Right ventricle myocardium superior (tissue), 1 donor: ENCODE results near the gene ZNF227. TPM values are rescaled to one million over a fixed set of nuclear protein-coding genes. Genes with fewer than 3 reads are reported as not detected.
A peak's percentile ranks its signal among the peaks of the same experiment; 100 is the strongest.
"Not testable (repeated sequence)": the region's sequence is repeated elsewhere in the genome, so short reads cannot be mapped to it uniquely, and the experiment has no call there.

Source experiments
- ATAC-seq: fragments of 200-7000 bp; cut with Tn5 transposase; one replicate; pipeline ENCODE4 v1.9.1; 2020; ENCODE audit warnings: mild to moderate bottlenecking; ENCODE audit not compliant: poor library complexity
- DNase-seq: peaks from one replicate; pipeline ENCODE4 v3.0.0-alpha.2; 2020
- intact Hi-C: fragments of 100-400 bp; cut with DNase I; formaldehyde crosslinking; loops from one replicate; pipeline ENCODE4 v1.11.2; 2022
- total RNA-seq: library from RNA; stranded (reverse); fragmentation: NEBNext Ultra II Directional; extraction: Animal tissue kit (Norgen Biotek cat#: 25700); gene quantifications from one replicate; pipeline ENCODE4 v1.2.1, GENCODE V29; 2021
- donor health status: DM: no; HTN: yes; CAD: no; lungs with severe emphysema.

Gene ZNF227
- total RNA-seq, 1 donor from 2014 or later: 12.6 TPM

- ATAC-seq, intact Hi-C loops, DNase-seq: not testable (repeated sequence)
These were observed 9.0 kb downstream of the ZNF227 start for GRCh38 chr19:44221291-44221690.

DNA sequence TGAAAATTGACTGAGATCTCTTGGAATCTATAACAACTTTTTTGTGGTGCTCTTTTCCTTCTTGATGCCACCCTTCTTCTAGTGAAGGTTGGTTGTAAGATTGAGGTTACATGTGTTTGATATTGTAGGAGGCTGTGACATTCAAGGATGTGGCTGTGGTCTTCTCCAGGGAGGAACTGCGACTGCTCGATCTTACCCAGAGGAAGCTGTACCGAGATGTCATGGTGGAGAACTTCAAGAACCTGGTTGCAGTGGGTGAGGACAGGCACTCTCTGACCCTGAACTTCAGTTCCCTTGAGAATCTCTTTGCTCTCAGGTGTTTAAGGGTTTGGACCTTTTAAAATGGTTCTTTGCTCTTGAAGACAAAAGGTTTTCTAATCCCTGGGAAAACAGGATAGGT lies 16.0 kb downstream of the ZNF227 start:
- no peak for ATAC-seq
- intact Hi-C loops: no loop called here
- no peak for DNase-seq

DNA sequence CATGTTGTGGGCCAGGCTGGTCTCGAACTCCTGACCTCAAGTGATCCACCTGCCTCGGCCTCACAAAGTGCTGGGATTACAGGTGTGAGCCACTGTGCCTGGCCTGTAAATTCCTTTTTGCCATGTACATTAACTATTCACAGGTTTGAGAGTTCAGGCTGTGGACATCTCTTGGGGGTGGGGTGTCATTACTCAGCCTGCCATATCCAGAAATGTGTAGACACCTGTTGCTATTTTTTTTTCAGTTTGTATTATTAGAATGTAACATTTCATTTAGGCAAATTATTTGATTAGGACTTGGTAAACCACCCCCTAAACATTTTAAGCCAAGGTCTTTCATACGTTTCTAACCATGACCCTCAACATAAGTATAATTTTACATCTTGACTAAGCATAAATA lies 20.5 kb downstream of the ZNF227 start:
- intact Hi-C loops: no loop called here
- DNase-seq: no peak

DNA sequence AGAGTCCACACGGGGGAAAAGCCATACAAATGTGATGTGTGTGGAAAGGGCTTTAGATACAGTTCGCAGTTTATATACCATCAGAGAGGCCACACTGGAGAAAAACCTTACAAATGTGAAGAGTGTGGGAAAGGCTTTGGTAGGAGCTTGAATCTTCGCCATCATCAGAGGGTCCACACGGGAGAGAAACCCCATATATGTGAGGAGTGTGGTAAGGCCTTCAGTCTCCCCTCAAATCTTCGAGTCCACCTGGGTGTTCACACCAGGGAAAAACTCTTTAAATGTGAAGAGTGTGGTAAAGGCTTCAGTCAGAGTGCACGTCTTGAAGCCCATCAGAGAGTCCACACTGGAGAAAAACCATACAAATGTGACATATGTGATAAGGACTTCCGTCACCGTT lies 24.1 kb downstream of the ZNF227 start:
- DNase-seq (no peak), ATAC-seq (no peak)
- intact Hi-C loops: no loop called here

More for the DNA sequence above, 20.5 kb downstream of the ZNF227 start:
- ATAC-seq: no peak

- DNase-seq, ATAC-seq, intact Hi-C loops: not testable (repeated sequence)
These were observed 40.0 kb downstream of the ZNF227 start for GRCh38 chr19:44252332-44252731.

DNA sequence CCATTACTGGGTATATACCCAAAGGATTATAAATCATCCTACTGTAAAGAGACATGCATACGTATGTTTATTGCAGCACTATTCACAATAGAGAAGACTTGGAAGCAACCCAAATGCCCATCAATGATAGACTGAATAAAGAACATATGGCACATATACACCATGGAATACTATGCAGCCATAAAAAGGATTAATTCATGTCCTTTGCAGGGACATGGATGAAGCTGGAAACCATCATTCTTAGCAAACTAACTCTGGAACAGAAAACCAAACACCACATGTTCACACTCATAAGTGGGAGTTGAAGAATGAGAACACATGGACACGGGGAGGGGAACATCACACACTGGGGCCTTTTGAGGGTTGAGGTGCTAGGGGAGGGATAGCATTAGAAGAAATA lies 41.1 kb downstream of the ZNF227 start:
- intact Hi-C loops, ATAC-seq, DNase-seq: not testable (repeated sequence)

DNA sequence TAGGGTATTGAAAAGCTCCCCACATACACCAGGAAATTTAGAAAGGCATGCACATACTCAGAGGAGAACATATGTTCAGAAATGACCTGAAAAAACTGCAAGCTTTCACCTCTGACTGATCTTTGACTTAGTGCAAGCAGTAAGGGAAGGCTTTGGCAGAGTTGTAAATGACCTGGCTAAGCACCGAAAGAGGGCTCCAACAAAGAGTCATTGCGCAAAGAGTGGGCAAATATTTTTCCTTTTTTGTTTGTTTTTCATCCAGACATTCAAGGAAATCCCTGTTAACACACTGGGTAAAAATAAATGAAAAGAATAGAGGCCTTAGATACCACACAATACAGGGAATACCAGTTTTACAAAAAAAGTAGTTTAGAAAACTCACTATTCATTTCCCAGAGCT lies 42.2 kb downstream of the ZNF227 start:
- ATAC-seq: no peak
- intact Hi-C loops: no loop called here
- DNase-seq: no peak

GRCh38 chr19:44255705-44256411 lies 43.5 kb downstream of the ZNF227 start:
- DNase-seq: no peak
- intact Hi-C loops: no loop called here
- ATAC-seq: no peak

- intact Hi-C loops: no loop called here
- ATAC-seq: no peak
These were observed 45.8 kb downstream of the ZNF227 start for GRCh38 chr19:44258136-44258535.

DNA sequence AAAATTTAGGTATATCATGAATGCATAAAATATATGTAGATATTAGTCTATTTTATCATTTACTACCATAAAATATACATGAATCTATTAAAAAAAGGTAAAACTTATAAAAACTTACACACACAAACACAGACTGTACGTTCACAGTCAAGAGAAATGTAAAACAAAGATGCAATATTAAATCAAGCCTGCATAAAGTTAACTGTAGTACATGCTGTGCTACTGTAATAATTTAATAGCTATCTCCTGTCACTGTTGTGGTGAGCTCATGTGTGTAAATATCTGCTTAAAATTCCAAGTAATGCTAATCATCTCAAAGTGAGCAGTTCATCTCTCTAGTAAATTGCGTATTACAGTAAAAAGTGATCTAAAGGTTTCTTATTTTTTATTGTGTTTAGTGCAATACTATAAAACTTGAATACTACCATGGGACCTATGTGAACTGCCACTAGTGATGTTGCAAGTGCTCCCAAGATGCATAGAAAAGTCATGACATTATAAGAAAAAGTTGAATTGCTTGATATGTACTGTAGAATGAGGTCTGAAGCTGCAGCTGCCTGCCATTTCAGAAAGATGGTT lies 46.6 kb downstream of the ZNF227 start:
- DNase-seq: no peak
- ATAC-seq: no peak
- intact Hi-C loops: no loop called here

More at GRCh38 chr19:44258136-44258535, 45.8 kb downstream of the ZNF227 start:
- DNase-seq: no peak

GRCh38 chr19:44260343-44260681 lies 48.0 kb downstream of the ZNF227 start:
- intact Hi-C loops: no loop called here

GRCh38 chr19:44260695-44261446 lies 48.5 kb downstream of the ZNF227 start:
- intact Hi-C loops: no loop called here
- DNase-seq: no peak
- no peak for ATAC-seq

More at GRCh38 chr19:44260343-44260681, 48.0 kb downstream of the ZNF227 start:
- ATAC-seq: peak; percentile 52
- DNase-seq: no peak

GRCh38 chr19:44277331-44277730 lies 65.0 kb downstream of the ZNF227 start:
- DNase-seq (no peak), ATAC-seq (no peak)
- intact Hi-C loops: no loop called here

- DNase-seq: no peak
- ATAC-seq: no peak
- intact Hi-C loops: no loop called here
These were observed 65.9 kb downstream of the ZNF227 start for GRCh38 chr19:44278181-44278690.

DNA sequence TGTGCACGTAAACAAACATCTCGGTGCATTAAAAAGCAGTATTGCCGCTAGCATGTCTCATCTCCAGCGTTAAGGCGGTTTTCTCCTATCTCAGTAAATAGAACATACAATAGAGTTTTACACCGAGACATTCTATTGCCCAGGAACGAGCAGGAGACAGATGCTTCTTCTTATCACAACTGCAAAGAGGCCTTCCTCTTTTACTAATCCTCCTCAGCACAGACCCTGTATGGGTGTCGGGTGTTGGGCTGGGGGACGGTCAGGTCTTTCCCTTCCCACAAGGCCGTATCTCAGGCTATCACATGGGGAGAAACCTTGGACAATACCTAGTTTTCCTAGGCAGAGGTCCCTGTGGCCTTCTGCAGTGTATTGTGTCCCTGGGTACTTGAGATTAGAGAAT lies 68.6 kb downstream of the ZNF227 start:
- intact Hi-C loops: no loop called here
- no peak for DNase-seq
- ATAC-seq: no peak

DNA sequence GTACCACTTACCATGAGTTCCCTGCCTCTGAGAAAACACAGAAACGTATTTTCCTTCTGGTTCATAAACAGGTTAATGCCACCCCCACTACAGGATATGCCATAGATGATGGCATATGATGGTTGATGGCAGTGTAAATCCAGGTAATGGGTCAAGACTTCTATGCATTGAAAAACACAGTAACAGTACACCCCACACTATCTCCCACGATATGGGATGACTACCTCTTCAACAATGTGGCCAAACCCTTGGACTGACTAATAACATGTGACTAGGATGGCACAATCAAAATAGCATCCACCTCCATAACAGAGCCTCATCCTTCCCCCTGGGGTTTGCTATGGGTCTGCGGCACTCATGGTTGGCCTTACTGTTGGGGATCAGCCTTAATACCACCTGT lies 70.5 kb downstream of the ZNF227 start:
- no peak for DNase-seq
- intact Hi-C loops: no loop called here
- ATAC-seq: no peak

GRCh38 chr19:44284968-44285367 lies 72.6 kb downstream of the ZNF227 start:
- DNase-seq (no peak), ATAC-seq (no peak)
- intact Hi-C loops: no loop called here
